Activated effector memory CD4-positive, alpha-beta T cell treated with Interleukin-2 at 50 U/mL for 16 hours (primary cell): Measurements from ENCODE around the gene RNF175.
"Not testable (repeated sequence)": the region's sequence is repeated elsewhere in the genome, so short reads cannot be mapped to it uniquely, and the experiment has no call there.

Experiments
- DNase-seq: peaks from one replicate; pipeline ENCODE4 v3.0.0-alpha.2; 2020

RNF175 gene

DNA sequence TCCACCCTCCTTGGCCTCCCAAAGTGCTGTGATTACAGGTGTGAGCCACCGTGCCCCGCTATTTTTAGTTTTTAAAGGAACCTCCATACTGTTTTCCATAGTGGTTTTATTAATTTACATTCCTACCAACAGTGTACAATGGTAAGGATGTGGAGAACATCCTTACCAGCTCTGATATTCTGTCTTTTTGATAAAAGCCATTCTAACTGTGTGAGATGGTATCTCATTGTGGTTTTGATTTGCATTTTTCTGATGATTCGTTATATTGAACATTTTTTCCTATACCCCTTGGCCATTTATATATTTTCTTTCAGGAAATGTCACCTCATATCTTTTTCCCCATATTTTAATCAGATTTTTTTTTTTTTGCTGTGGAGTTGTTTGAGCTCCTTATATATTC lies 90.0 kb downstream of the RNF175 start:
- no peak for DNase-seq

DNA sequence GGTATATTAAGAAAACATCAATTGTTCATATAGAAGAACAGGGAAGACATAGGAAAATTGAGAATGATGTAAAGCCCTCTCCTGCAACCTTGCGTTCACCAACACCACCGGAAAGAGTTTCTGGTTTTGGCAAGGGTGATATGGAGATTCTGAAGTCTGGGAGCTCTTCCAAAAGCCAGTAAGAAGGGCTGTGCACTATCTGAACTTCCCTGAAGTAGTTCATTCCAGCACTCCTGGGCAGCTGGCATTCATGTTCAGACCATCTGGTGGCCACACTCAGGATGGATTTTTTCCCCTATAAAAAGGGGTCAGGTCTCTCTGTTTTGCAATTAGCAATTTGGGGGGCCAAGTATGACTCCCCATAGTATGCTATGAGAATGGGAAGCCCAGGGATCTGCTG lies 91.2 kb downstream of the RNF175 start:
- DNase-seq = no peak

DNA sequence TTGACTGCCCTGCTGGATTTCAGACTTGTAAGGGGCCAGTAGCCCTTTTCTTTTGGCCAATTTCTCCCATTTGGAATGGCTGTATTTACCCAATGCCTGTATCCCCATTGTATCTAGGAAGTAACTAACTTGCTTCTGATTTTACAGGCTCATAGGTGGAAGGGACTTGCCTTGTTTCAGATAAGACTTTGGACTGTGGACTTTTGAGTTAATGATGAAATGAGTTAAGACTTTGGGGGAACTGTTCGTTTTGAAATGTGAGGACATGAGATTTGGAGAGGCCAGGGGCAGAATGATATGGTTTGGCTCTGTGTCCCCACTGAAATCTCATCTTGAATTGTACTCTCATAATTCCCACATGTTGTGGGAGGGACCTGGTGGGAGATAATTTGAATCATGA lies 93.3 kb downstream of the RNF175 start:
- DNase-seq = not testable (repeated sequence)

DNA sequence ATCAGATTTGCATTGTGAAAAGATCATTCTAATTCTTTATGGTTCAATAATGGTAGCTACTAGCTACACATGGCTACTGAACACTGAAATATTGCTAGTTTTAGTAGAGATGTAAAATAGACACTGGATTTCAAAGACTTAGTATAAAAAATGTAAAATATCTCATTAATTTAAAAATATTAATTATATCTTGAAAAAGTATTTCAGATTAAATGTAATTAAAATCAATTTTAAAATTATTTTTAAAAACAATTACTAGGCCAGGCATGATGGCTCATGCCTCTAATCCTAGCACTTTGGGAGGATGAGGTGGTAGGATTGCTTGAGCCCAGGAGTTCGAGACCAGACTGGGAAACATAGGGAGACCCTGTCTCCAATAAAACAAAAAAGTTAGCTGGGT lies 96.2 kb downstream of the RNF175 start:
- no peak for DNase-seq

DNA sequence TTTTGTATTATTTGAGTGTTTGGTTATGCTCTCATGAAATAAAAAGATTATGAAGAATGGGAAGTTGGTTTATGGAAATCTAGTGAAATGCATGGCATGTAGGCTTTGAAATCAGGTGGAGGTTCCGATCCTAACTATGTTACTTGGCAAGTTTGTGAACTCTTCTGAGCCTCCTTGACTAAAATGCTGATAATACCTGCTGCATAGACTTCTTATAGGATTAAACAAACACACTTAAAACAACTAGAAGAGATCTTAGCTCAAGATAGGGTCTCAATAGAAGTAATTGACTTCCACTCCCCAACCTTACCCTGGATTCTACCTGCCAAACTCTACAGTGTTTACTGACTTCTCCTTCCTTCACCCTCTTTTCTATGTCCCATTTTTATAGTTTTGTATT lies 97.9 kb downstream of the RNF175 start:
- DNase-seq = no peak

DNA sequence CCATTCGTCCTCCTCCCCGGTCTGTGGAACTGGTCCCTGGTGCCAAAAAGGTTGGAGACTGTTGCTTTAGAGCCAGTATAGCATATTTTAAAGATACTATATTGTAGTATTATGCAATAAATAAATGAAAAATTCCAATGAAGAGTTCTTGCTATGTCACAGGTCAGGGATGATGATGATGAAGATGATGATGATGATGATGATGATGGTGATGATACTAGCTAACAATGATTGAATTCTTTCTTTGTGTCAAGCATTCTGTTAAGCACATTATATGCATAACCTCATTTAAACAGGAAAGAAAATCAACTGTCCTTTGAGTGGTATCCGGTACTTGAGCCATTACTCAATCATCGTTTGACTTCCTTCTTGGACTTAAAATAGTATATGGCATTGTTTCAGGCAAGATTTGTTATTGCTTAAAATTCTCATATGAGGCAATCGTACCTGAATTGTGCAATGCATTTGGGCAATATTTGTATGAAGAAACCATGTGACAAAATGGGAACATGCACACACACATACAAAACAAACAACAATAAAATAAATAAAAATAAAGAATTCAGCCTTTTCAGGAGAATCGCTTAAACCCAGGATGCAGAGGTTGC lies 98.5 kb downstream of the RNF175 start:
- no peak for DNase-seq
